Endothelial cell (in vitro differentiated cells): ENCODE data around the gene ZFYVE27. TPM values are rescaled to one million over a fixed set of nuclear protein-coding genes. Genes with fewer than 3 reads are reported as not detected.
A peak's percentile ranks its signal among the peaks of the same experiment; 100 is the strongest.

Experiments
- DNase-seq: peaks from one replicate; pipeline ENCODE4 v3.0.0; 2021; ENCODE audit warnings: low spot score
- H3K27ac Mint-ChIP-seq: one replicate; pipeline ENCODE4 v1.8.0; 2021; ENCODE audit warnings: mixed read lengths, inconsistent platforms; ENCODE audit not compliant: unreplicated experiment
- H3K27me3 Mint-ChIP-seq: one replicate; pipeline ENCODE4 v1.8.0; 2021; ENCODE audit warnings: mild to moderate bottlenecking, moderate library complexity, mixed read lengths, inconsistent platforms; ENCODE audit not compliant: unreplicated experiment
- H3K36me3 Mint-ChIP-seq: one replicate; pipeline ENCODE4 v1.8.0; 2021; ENCODE audit warnings: mild to moderate bottlenecking, low read depth, mixed read lengths, inconsistent platforms; ENCODE audit not compliant: unreplicated experiment
- H3K4me1 Mint-ChIP-seq: one replicate; pipeline ENCODE4 v1.8.0; 2021; ENCODE audit warnings: mild to moderate bottlenecking, mixed read lengths, inconsistent platforms; ENCODE audit not compliant: unreplicated experiment
- H3K4me3 Mint-ChIP-seq: one replicate; pipeline ENCODE4 v1.8.0; 2021; ENCODE audit warnings: mild to moderate bottlenecking, mixed read lengths, inconsistent platforms; ENCODE audit not compliant: unreplicated experiment
- H3K9me3 Mint-ChIP-seq: one replicate; pipeline ENCODE4 v1.8.0; 2021; ENCODE audit warnings: mixed read lengths, inconsistent platforms; ENCODE audit not compliant: unreplicated experiment
- CTCF ChIP-seq: fragments of 200-600 bp; sonication (generic); IDR thresholded peaks from one replicate; pipeline ENCODE4 v1.5.0; 2021; ENCODE audit warnings: antibody characterized with exemption; ENCODE audit not compliant: unreplicated experiment
- total RNA-seq: library from RNA; stranded (reverse); fragmentation: NEBNext Ultra II Directional; extraction: Animal tissue kit (Norgen Biotek cat#: 25700); gene quantifications from one replicate; pipeline ENCODE4 v1.2.1, GENCODE V29; 2021; ENCODE audit not compliant: unreplicated experiment

ZFYVE27 gene
- total RNA-seq, 1 donor from 2014 or later: 19.2 TPM

GRCh38 chr10:97770255-97770654 is 33.3 kb downstream of the ZFYVE27 start:
- no peak for TF ChIP-seq CTCF
- DNase-seq: no peak
- no peak overlapping the region for H3K27ac Mint-ChIP-seq
- peaks cover 7% of the 10 kb centered on the region for H3K4me1 Mint-ChIP-seq
- peaks cover 26% of the 10 kb centered on the region for H3K27me3 Mint-ChIP-seq
- no peaks in the 10 kb centered on the region for H3K9me3 Mint-ChIP-seq
- H3K36me3 Mint-ChIP-seq: peaks cover 6% of the 10 kb centered on the region
- peak overlapping the region; percentile 37 for H3K4me3 Mint-ChIP-seq

- peak; percentile 34 for DNase-seq
- no peaks in the 10 kb centered on the region for H3K9me3 Mint-ChIP-seq
These were observed 34.3 kb downstream of the ZFYVE27 start for GRCh38 chr10:97771055-97771891.

DNA sequence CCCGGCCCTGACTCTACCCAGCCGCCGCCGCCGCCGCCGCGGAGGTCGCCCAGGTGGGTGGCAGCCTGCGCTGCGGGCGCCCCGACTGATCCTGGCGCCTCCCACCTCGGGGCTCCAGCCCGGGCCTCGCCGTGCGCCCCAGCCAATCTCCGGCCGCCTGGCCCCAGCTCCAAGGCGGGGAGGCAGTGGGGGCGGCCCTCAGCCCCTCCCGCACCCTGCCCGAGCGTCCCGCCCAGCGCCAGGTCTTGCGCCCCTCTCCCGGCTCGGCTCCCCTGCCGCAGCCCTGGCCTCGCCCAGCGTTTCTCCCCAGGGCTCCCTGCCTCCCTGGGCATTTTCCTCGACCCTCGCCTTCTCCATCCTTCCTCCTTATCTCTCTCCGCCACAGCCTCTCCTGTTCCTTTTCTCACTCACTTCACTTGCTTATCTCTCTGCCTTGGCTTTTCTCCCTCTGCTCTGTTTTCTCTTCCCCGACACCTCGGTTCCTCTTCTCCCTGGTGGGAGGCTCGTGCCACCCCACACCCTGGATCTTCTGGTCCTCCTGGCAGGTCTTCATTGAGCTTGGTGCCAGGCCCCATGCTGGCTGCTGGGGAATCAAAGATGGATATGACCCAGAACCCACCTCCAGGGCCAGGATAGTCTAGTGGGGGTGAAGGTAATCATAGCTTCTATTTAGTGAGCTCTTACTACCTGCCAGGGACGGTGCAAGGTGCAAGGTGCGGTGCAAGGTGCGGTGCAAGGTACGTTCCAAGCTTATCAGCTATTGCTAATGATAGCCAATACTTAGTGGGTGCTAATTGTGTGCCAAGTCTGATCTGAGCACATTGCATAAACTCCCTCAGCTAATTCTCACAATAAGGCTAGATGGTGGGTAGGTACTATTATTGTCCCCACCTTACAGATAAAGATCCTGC is 35.2 kb downstream of the ZFYVE27 start, which contains the start of gene SFRP5:
TSS of gene SFRP5 (minus strand) at position 87 of the 911 bp plus-strand sequence. CDS start 166 bp downstream, outside the sequence.
- Mint-ChIP-seq H3K36me3 (peaks cover 6% of the 10 kb centered on the region), H3K27ac (peak within 1 kb of the TSS; percentile 1), H3K27me3 (peaks cover 25% of the 10 kb centered on the region), H3K4me1 (peaks cover 7% of the 10 kb centered on the region), H3K9me3 (no peaks in the 10 kb centered on the region), H3K4me3 (peak within 1 kb of the TSS; percentile 89)
- DNase-seq: no peak
- no peak for TF ChIP-seq CTCF

More at GRCh38 chr10:97771055-97771891, 34.3 kb downstream of the ZFYVE27 start:
- Mint-ChIP-seq H3K4me3 (peak overlapping the region; percentile 59), H3K27me3 (peaks cover 26% of the 10 kb centered on the region), H3K36me3 (peaks cover 6% of the 10 kb centered on the region), H3K4me1 (peaks cover 7% of the 10 kb centered on the region), H3K27ac (no peak overlapping the region)
- no peak for TF ChIP-seq CTCF

DNA sequence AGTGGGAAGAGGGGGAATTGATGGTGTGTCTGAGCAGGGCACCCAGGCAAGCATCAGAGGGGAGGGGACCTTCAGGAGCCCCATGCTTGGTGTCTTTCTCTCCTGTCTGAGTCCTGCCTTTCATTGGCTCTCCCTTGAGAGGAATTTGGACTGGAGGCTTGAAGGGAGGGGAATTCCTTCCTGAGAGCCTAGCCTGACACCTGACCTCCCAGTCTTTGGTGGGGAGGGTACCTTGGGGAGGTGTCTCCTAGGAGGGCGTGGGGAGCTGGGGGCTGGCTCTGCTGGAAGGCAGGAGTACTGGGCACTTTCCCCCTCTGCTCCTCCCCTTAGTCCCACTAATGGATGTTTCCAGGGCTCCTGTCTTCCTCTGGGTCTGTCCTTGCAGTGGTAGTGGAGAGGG is 36.2 kb downstream of the ZFYVE27 start:
- H3K36me3 Mint-ChIP-seq: peaks cover 6% of the 10 kb centered on the region
- H3K4me3 Mint-ChIP-seq: no peak overlapping the region
- no peak for TF ChIP-seq CTCF
- no peaks in the 10 kb centered on the region for H3K9me3 Mint-ChIP-seq
- peaks cover 7% of the 10 kb centered on the region for H3K4me1 Mint-ChIP-seq
- DNase-seq: no peak
- H3K27me3 Mint-ChIP-seq: peaks cover 22% of the 10 kb centered on the region
- H3K27ac Mint-ChIP-seq: no peak overlapping the region
